ENCODE results near the gene CCDC169.

DNA sequence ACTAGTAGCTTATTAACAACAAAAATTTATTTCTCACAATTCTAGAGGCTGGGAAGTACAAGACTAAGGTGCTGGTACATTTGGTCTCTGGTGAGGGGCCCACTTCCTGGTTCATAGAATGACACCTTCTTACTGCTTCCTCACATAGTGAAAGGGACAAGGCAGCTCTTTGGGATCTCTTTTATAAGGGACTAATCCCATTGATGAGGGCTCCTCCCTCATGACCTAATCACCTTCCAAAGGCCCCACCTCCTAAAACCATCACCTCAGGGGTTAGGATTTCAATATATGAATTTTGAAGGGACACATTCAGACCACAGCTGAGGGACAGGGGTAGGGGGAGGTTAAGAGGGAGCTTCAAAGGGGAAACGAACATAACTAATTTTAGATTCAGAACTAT lies 28.3 kb upstream of the CCDC169 start:
- TF ChIP-seq, protein P1, sequence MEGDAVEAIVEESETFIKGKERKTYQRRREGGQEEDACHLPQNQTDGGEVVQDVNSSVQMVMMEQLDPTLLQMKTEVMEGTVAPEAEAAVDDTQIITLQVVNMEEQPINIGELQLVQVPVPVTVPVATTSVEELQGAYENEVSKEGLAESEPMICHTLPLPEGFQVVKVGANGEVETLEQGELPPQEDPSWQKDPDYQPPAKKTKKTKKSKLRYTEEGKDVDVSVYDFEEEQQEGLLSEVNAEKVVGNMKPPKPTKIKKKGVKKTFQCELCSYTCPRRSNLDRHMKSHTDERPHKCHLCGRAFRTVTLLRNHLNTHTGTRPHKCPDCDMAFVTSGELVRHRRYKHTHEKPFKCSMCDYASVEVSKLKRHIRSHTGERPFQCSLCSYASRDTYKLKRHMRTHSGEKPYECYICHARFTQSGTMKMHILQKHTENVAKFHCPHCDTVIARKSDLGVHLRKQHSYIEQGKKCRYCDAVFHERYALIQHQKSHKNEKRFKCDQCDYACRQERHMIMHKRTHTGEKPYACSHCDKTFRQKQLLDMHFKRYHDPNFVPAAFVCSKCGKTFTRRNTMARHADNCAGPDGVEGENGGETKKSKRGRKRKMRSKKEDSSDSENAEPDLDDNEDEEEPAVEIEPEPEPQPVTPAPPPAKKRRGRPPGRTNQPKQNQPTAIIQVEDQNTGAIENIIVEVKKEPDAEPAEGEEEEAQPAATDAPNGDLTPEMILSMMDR (conservative IDR thresholded peaks at IDR 0.05), result no peak
- TF ChIP-seq EZH2 (IDR thresholded peaks at IDR 0.05; ENCODE audit: low read depth), result no peak

All from PC-9 (cell line).